K562 (cell line): ENCODE data around the gene PPP2R1B.

Source experiments
- EP300 ChIP-seq: IDR thresholded peaks from 2 replicates; pipeline ENCODE4 v1.6.1; 2012; ENCODE audit warnings: low read length, improper control_type of control experiment
- GTF2E2 ChIP-seq: fragments of 200-800 bp; sonication (Bioruptor generic); IDR thresholded peaks from 2 replicates; pipeline ENCODE4 v1.6.1; 2016; ENCODE audit warnings: missing genetic modification characterization, missing compliant biosample characterization
- JUN ChIP-seq, 2 experiments: sonication (generic) in 1 of 2; formaldehyde crosslinking in 1 of 2; IDR thresholded peaks; 2 replicates each; pipeline versions ENCODE4 v1.6.1 to v1.8.0; 2012 to 2022; ENCODE audit warnings: borderline replicate concordance in 2 of 2, mild to moderate bottlenecking in 2 of 2, improper control_type of control experiment in 1 of 2, low read depth in 1 of 2, low read length in 1 of 2, missing genetic modification reagents in 1 of 2
- NRF1 ChIP-seq, 2 experiments: fragments of 450-650 bp; IDR thresholded peaks in 1 of 2; conservative IDR thresholded peaks in 1 of 2; 2 replicates each; pipeline ENCODE4 v1.6.1; 2014; ENCODE audit warnings: mild to moderate bottlenecking in 2 of 2
- PRPF4 ChIP-seq: fragments of 200-400 bp; formaldehyde crosslinking; IDR thresholded peaks from one replicate; pipeline ENCODE4 v1.6.1; 2017; ENCODE audit warnings: low read length, low read depth, mild to moderate bottlenecking; ENCODE audit not compliant: insufficient read depth, poor library complexity, severe bottlenecking
- SMAD1 ChIP-seq: fragments of 150-350 bp; IDR thresholded peaks from 2 replicates; pipeline ENCODE4 v1.6.1; 2014; ENCODE audit warnings: low read length, low read depth; ENCODE audit not compliant: partially characterized antibody
- TBL1XR1 ChIP-seq, 2 experiments: IDR thresholded peaks; 2 replicates each; pipeline ENCODE4 v1.6.1; 2012; ENCODE audit warnings: improper control_type of control experiment in 2 of 2, low read length in 2 of 2, mild to moderate bottlenecking in 1 of 2
- ZBTB1 ChIP-seq: sonication (generic); formaldehyde crosslinking; IDR thresholded peaks from 2 replicates; pipeline ENCODE4 v1.8.1; 2023; ENCODE audit warnings: missing genetic modification reagents, low read depth, mild to moderate bottlenecking, borderline replicate concordance
- TF ChIP-seq, protein P1 (sequence below), 3 experiments: IDR thresholded peaks in 2 of 3; conservative IDR thresholded peaks in 1 of 3; 2 replicates each; pipeline ENCODE4 v1.5.1; 2011 to 2012; ENCODE audit warnings: low read length in 3 of 3, mild to moderate bottlenecking in 3 of 3, control low read depth in 2 of 3, improper control_type of control experiment in 1 of 3, inconsistent platforms in 1 of 3, low read depth in 1 of 3, mixed read lengths in 1 of 3, moderate library complexity in 1 of 3; ENCODE audit not compliant: insufficient read depth in 2 of 3
- TF ChIP-seq, protein P2 (sequence below), 2 experiments: fragments of 200-800 bp in 1 of 2; sonication (Bioruptor generic) in 1 of 2; sonication (generic) in 1 of 2; formaldehyde crosslinking in 1 of 2; IDR thresholded peaks in 1 of 2; conservative IDR thresholded peaks in 1 of 2; 2 replicates each; pipeline versions ENCODE4 v1.5.0 to v1.6.1; 2016 to 2020; ENCODE audit warnings: missing compliant biosample characterization in 1 of 2, missing genetic modification characterization in 1 of 2, missing genetic modification reagents in 1 of 2

- TF ChIP-seq EP300 (no peak), JUN (IDR thresholded peaks at IDR 0.05; ENCODE audit: borderline replicate concordance, low read depth, low read length) (no peak), JUN (CRISPR knock-in tag; IDR thresholded peaks at IDR 0.05; ENCODE audit: borderline replicate concordance) (no peak), ZBTB1 (CRISPR knock-in tag) (no peak), GTF2E2 (no peak), NRF1 (conservative IDR thresholded peaks at IDR 0.05 in 1 of 2, IDR thresholded peaks at IDR 0.05 in 1 of 2) (no peak), TBL1XR1 (IDR thresholded peaks at IDR 0.05; ENCODE audit: low read length in 2 of 2) (no peak), PRPF4 (no peak), SMAD1 (no peak)
- TF ChIP-seq, protein P1, sequence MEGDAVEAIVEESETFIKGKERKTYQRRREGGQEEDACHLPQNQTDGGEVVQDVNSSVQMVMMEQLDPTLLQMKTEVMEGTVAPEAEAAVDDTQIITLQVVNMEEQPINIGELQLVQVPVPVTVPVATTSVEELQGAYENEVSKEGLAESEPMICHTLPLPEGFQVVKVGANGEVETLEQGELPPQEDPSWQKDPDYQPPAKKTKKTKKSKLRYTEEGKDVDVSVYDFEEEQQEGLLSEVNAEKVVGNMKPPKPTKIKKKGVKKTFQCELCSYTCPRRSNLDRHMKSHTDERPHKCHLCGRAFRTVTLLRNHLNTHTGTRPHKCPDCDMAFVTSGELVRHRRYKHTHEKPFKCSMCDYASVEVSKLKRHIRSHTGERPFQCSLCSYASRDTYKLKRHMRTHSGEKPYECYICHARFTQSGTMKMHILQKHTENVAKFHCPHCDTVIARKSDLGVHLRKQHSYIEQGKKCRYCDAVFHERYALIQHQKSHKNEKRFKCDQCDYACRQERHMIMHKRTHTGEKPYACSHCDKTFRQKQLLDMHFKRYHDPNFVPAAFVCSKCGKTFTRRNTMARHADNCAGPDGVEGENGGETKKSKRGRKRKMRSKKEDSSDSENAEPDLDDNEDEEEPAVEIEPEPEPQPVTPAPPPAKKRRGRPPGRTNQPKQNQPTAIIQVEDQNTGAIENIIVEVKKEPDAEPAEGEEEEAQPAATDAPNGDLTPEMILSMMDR (IDR thresholded peaks at IDR 0.05 in 2 of 3, conservative IDR thresholded peaks at IDR 0.05 in 1 of 3; ENCODE audit: insufficient read depth in 2 of 3, low read depth in 1 of 3, low read length in 3 of 3), result no peak
- TF ChIP-seq, protein P2, sequence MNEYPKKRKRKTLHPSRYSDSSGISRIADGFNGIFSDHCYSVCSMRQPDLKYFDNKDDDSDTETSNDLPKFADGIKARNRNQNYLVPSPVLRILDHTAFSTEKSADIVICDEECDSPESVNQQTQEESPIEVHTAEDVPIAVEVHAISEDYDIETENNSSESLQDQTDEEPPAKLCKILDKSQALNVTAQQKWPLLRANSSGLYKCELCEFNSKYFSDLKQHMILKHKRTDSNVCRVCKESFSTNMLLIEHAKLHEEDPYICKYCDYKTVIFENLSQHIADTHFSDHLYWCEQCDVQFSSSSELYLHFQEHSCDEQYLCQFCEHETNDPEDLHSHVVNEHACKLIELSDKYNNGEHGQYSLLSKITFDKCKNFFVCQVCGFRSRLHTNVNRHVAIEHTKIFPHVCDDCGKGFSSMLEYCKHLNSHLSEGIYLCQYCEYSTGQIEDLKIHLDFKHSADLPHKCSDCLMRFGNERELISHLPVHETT (CRISPR knock-in tag; conservative IDR thresholded peaks at IDR 0.05 in 1 of 2, IDR thresholded peaks at IDR 0.05 in 1 of 2), result no peak
Observed at GRCh38 chr11:111734101-111734953, 31.9 kb downstream of the PPP2R1B start.
